ENCODE data around the gene CCL5. TPM values are rescaled to one million over a fixed set of nuclear protein-coding genes. Genes with fewer than 3 reads are reported as not detected.

Gene CCL5
- total and polyA plus RNA-seq, 7 donors = 0.38 to 2.6 (median 0.77) TPM

- ATAC-seq (no peak), DNase-seq (no peak)
- intact Hi-C loops (cut with DNase I) = no loop called here
- no peak overlapping the region for H3K27ac ChIP-seq
- TF ChIP-seq CTCF (IDR thresholded peaks at IDR 0.05) = no peak
- H3K9me3 ChIP-seq = no peaks in the 10 kb centered on the region
- 71 to 79% (median 78%) methylated on average over 2 of the region's 2 CpGs for WGBS, 3 donors
- H3K27me3 ChIP-seq (ENCODE audit: insufficient read depth in 3 of 3, low read length in 2 of 3) = no peaks in the 10 kb centered on the region
- H3K36me3 ChIP-seq (ENCODE audit: insufficient read depth in 1 of 2, low read depth in 1 of 2) = peaks cover 8 to 95% of the 10 kb centered on the region in 2 donors
- no peak overlapping the region for H3K4me3 ChIP-seq
- H3K4me1 ChIP-seq = no peaks in the 10 kb centered on the region
Measured at GRCh38 chr17:35847006-35847405, 33.2 kb downstream of the CCL5 start.

GRCh38 chr17:35846055-35846809, 33.9 kb downstream of the CCL5 start:
- DNase-seq = no peak

GRCh38 chr17:35844547-35844946, 35.6 kb downstream of the CCL5 start:
- DNase-seq = no peak
- no peaks in the 10 kb centered on the region for H3K27me3 ChIP-seq (ENCODE audit: insufficient read depth in 3 of 3, low read length in 2 of 3)
- no peak overlapping the region for H3K4me3 ChIP-seq
- H3K4me1 ChIP-seq = no peaks in the 10 kb centered on the region
- intact Hi-C loops (cut with DNase I) = no loop called here
- H3K36me3 ChIP-seq (ENCODE audit: insufficient read depth in 1 of 2, low read depth in 1 of 2) = peaks cover 13 to 99% of the 10 kb centered on the region in 2 donors
- no peak for ATAC-seq
- no peak for TF ChIP-seq CTCF (IDR thresholded peaks at IDR 0.05)
- H3K9me3 ChIP-seq = no peaks in the 10 kb centered on the region
- 96 to 98% (median 98%) methylated on average over 19 of the region's 19 CpGs for WGBS, 3 donors
- H3K27ac ChIP-seq = no peak overlapping the region

More at GRCh38 chr17:35846055-35846809, 33.9 kb downstream of the CCL5 start:
- TF ChIP-seq CTCF (IDR thresholded peaks at IDR 0.05) = no peak
- intact Hi-C loops (cut with DNase I) = no loop called here
- H3K4me3 ChIP-seq = no peak overlapping the region
- no peaks in the 10 kb centered on the region for H3K27me3 ChIP-seq (ENCODE audit: insufficient read depth in 3 of 3, low read length in 2 of 3)
- no peaks in the 10 kb centered on the region for H3K4me1 ChIP-seq
- ATAC-seq = no peak
- peaks cover 11 to 95% of the 10 kb centered on the region in 2 donors for H3K36me3 ChIP-seq (ENCODE audit: insufficient read depth in 1 of 2, low read depth in 1 of 2)
- H3K9me3 ChIP-seq = no peaks in the 10 kb centered on the region
- WGBS, 3 donors = 87 to 93% (median 92%) methylated on average over 3 of the region's 3 CpGs
- H3K27ac ChIP-seq = no peak overlapping the region

- H3K9me3 ChIP-seq = no peaks in the 10 kb centered on the region
- DNase-seq = no peak
- TF ChIP-seq CTCF (IDR thresholded peaks at IDR 0.05) = no peak
- ATAC-seq = no peak
- intact Hi-C loops (cut with DNase I) = no loop called here
- no peak overlapping the region for H3K27ac ChIP-seq
- no peaks in the 10 kb centered on the region for H3K27me3 ChIP-seq (ENCODE audit: insufficient read depth in 3 of 3, low read length in 2 of 3)
- H3K4me1 ChIP-seq = no peaks in the 10 kb centered on the region
- H3K36me3 ChIP-seq (ENCODE audit: insufficient read depth in 1 of 2, low read depth in 1 of 2) = peaks cover 13 to 99% of the 10 kb centered on the region in 2 donors
- H3K4me3 ChIP-seq = no peak overlapping the region
- WGBS, 3 donors = 97 to 100% (median 98%) methylated on average over 2 of the region's 2 CpGs
Measured at GRCh38 chr17:35843698-35844097, 36.5 kb downstream of the CCL5 start.

GRCh38 chr17:35842239-35842638, 37.9 kb downstream of the CCL5 start:
- H3K27ac ChIP-seq = no peak overlapping the region
- TF ChIP-seq CTCF (IDR thresholded peaks at IDR 0.05) = no peak
- peaks cover 10 to 99% of the 10 kb centered on the region in 2 donors for H3K36me3 ChIP-seq (ENCODE audit: insufficient read depth in 1 of 2, low read depth in 1 of 2)
- ATAC-seq (no peak), DNase-seq (no peak)
- H3K4me1 ChIP-seq = no peaks in the 10 kb centered on the region
- intact Hi-C loops (cut with DNase I) = no loop called here
- no peaks in the 10 kb centered on the region for H3K9me3 ChIP-seq
- no peaks in the 10 kb centered on the region for H3K27me3 ChIP-seq (ENCODE audit: insufficient read depth in 3 of 3, low read length in 2 of 3)
- no peak overlapping the region for H3K4me3 ChIP-seq
- 96 to 100% (median 97%) methylated on average over 5 of the region's 5 CpGs for WGBS, 3 donors
